ENCODE measurements around the gene RFTN1.

RFTN1 gene

GRCh38 chr3:16392717-16393116, 120.8 kb downstream of the RFTN1 start:
- Mint-ChIP-seq H3K27ac (no peak overlapping the region), H3K36me3 (peaks cover 4% of the 10 kb centered on the region), H3K27me3 (peaks cover 6% of the 10 kb centered on the region), H3K9me3 (no peaks in the 10 kb centered on the region), H3K4me3 (no peak overlapping the region), H3K4me1 (peaks cover 4% of the 10 kb centered on the region)
- ATAC-seq (ENCODE audit: low read depth) (no peak), DNase-seq (ENCODE audit: low spot score in 2 of 2) (no peak)

DNA sequence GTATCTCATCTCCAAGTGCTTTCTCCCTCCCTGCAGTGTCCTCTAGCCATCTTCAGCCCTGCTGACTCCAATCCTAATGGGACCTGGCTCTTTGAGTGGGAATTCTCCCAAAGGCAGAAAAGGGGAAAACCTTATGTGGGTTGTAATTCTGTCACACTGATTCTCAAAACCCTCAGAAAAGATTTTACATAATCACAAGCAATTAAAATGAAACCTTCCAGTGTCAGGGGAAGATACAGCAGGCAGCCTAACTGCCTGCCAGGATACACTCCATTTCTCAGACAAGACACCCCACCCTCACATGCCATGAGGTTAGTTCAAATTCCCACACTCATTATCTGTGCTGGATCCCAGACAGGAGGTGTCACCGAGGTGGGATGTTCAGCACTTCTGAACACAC, 121.4 kb downstream of the RFTN1 start:
- Mint-ChIP-seq H3K27ac (no peak overlapping the region), H3K27me3 (peaks cover 7% of the 10 kb centered on the region), H3K4me1 (peaks cover 6% of the 10 kb centered on the region), H3K4me3 (no peak overlapping the region), H3K36me3 (peaks cover 2% of the 10 kb centered on the region), H3K9me3 (no peaks in the 10 kb centered on the region)
- no peak for ATAC-seq (ENCODE audit: low read depth)
- DNase-seq (ENCODE audit: low spot score in 2 of 2), result no peak

DNA sequence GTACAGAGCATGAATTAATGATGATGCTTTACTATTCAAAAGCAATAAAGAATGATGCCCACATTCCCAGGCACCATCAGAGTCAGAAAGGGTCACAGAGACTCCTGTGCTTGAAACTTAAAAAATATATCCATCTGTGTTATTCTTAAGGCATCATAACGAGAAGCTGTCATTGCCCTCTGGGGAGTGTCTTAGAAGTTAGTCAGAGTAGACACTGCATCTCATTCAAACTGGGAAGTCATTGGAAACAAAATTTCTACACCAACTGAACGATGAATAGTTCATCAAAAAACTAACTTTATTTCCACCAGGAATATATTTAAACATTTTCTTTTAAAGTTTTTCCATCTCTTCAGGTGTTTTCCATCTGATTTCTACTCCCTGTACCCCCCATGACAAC, 122.9 kb downstream of the RFTN1 start:
- Mint-ChIP-seq H3K4me1 (peaks cover 6% of the 10 kb centered on the region), H3K9me3 (no peaks in the 10 kb centered on the region), H3K4me3 (no peak overlapping the region), H3K27ac (no peak overlapping the region), H3K27me3 (peaks cover 7% of the 10 kb centered on the region), H3K36me3 (no peaks in the 10 kb centered on the region)
- no peak for ATAC-seq (ENCODE audit: low read depth)
- no peak for DNase-seq (ENCODE audit: low spot score in 2 of 2)

DNA sequence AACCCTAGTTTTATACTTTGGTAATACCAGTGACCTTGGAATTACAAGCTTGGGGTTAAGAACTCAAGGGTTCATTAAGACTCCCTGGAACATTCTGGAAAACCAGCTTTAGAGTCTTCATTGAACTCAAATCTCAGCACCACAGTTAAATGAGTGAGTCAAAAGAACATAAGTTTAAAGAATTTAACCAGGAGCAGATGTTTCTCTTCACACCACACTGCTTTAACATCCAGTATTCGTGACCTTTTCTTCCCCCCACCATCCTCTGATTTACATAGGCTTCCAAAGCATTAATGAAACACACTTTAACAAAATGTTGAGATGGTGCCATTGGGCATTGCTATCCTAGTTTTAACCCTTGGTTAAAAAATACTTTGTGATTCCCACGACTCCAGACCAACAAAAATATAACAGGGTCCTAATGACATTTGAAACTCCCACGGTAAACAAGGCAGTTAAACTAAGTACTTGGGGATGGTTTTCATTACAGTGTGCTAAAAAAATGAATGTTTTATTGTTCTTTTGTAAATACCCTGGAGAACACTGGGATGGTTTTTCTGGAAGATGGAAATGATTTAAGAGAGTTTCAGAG, 124.6 kb downstream of the RFTN1 start:
- peaks cover 7% of the 10 kb centered on the region for H3K27me3 Mint-ChIP-seq
- no peak overlapping the region for H3K27ac Mint-ChIP-seq
- no peaks in the 10 kb centered on the region for H3K36me3 Mint-ChIP-seq
- no peak overlapping the region for H3K4me3 Mint-ChIP-seq
- H3K9me3 Mint-ChIP-seq, result no peaks in the 10 kb centered on the region
- no peak for DNase-seq (ENCODE audit: low spot score in 2 of 2)
- peaks cover 6% of the 10 kb centered on the region for H3K4me1 Mint-ChIP-seq
- ATAC-seq (ENCODE audit: low read depth), result no peak

DNA sequence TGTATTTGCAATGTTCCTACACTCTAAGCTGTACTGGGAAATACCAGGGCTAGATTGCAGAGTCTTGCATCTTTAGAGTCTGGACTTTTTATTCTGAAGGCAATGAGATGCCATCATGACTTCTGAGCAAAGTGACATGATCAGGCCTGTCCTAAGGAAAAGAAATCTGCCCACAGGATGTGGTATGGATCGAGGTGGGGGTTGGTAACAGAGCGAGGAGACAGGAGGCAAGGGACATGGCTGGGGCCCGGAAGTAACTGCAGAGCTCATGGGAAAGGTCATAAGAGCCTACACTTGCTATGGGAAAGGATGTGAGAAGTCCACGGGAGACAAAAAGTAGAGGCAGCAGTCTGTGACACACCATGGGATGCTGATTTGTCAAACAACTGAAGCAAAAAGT, 126.9 kb downstream of the RFTN1 start:
- Mint-ChIP-seq H3K4me1 (peaks cover 9% of the 10 kb centered on the region), H3K36me3 (no peaks in the 10 kb centered on the region), H3K27me3 (peaks cover 11% of the 10 kb centered on the region), H3K9me3 (no peaks in the 10 kb centered on the region), H3K4me3 (no peak overlapping the region), H3K27ac (no peak overlapping the region)
- DNase-seq (ENCODE audit: low spot score in 2 of 2), result no peak
- ATAC-seq (ENCODE audit: low read depth), result no peak

DNA sequence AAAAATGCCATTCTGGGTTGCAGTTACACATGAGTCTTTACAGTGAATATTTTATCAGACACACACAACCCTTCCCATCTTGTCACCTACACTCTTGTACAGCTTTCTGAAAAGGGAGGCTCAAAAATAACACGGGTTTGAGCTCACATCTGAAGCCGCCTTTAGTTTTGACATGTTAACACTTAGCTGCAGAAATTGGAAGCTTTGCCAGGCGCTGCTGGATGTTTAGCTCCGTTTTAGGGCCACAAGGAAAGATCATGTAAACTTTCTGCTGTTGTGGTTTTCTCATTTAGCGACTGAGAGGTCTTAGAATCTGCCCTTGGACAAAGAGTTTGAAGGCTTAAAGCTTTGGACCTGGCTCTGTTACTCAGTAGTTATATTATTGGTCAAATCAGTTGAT, 128.3 kb downstream of the RFTN1 start:
- Mint-ChIP-seq H3K4me1 (peaks cover 6% of the 10 kb centered on the region), H3K4me3 (no peak overlapping the region), H3K9me3 (no peaks in the 10 kb centered on the region), H3K27me3 (peaks cover 11% of the 10 kb centered on the region), H3K36me3 (no peaks in the 10 kb centered on the region), H3K27ac (no peak overlapping the region)
- DNase-seq (ENCODE audit: low spot score in 2 of 2) (no peak), ATAC-seq (ENCODE audit: low read depth) (no peak)

GRCh38 chr3:16383864-16384263, 129.6 kb downstream of the RFTN1 start:
- Mint-ChIP-seq H3K4me1 (peaks cover 6% of the 10 kb centered on the region), H3K27ac (no peak overlapping the region), H3K27me3 (peaks cover 11% of the 10 kb centered on the region), H3K9me3 (no peaks in the 10 kb centered on the region), H3K4me3 (no peak overlapping the region), H3K36me3 (no peaks in the 10 kb centered on the region)
- ATAC-seq (ENCODE audit: low read depth), result no peak
- no peak for DNase-seq (ENCODE audit: low spot score in 2 of 2)

GRCh38 chr3:16382845-16383244, 130.7 kb downstream of the RFTN1 start:
- ATAC-seq (ENCODE audit: low read depth) (no peak), DNase-seq (ENCODE audit: low spot score in 2 of 2) (no peak)
- peaks cover 10% of the 10 kb centered on the region for H3K27me3 Mint-ChIP-seq
- no peak overlapping the region for H3K4me3 Mint-ChIP-seq
- H3K36me3 Mint-ChIP-seq, result peaks cover 2% of the 10 kb centered on the region
- H3K27ac Mint-ChIP-seq, result no peak overlapping the region
- no peaks in the 10 kb centered on the region for H3K9me3 Mint-ChIP-seq
- peaks cover 10% of the 10 kb centered on the region for H3K4me1 Mint-ChIP-seq

GRCh38 chr3:16381426-16381825, 132.1 kb downstream of the RFTN1 start:
- Mint-ChIP-seq H3K27me3 (peaks cover 9% of the 10 kb centered on the region), H3K9me3 (no peaks in the 10 kb centered on the region), H3K4me1 (peaks cover 20% of the 10 kb centered on the region), H3K4me3 (no peak overlapping the region), H3K27ac (no peak overlapping the region), H3K36me3 (peaks cover 2% of the 10 kb centered on the region)
- no peak for DNase-seq (ENCODE audit: low spot score in 2 of 2)
- ATAC-seq (ENCODE audit: low read depth), result no peak

DNA sequence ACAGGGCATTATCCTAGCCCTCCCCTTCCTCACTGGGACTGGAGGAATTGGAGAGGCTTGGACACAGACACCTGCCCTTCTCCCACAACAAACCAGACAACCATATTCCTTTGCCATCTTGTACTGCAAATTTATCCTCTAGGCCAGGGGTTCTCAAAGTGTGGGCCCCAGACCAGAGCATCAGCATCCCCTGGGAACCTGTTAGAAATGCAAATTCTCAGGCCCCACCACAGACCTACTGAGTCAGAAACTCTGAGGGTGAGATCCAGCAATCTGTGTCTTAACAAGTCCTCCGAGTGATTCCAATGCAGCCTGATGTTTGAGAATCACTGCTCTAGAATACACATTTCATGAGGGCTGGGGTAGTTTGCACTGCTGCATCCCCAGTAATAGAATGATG, 133.1 kb downstream of the RFTN1 start:
- peaks cover 22% of the 10 kb centered on the region for H3K4me1 Mint-ChIP-seq
- peaks cover 9% of the 10 kb centered on the region for H3K27me3 Mint-ChIP-seq
- no peak overlapping the region for H3K27ac Mint-ChIP-seq
- no peak for DNase-seq (ENCODE audit: low spot score in 2 of 2)
- no peak overlapping the region for H3K4me3 Mint-ChIP-seq
- no peaks in the 10 kb centered on the region for H3K9me3 Mint-ChIP-seq
- no peak for ATAC-seq (ENCODE audit: low read depth)
- H3K36me3 Mint-ChIP-seq, result peaks cover 2% of the 10 kb centered on the region

DNA sequence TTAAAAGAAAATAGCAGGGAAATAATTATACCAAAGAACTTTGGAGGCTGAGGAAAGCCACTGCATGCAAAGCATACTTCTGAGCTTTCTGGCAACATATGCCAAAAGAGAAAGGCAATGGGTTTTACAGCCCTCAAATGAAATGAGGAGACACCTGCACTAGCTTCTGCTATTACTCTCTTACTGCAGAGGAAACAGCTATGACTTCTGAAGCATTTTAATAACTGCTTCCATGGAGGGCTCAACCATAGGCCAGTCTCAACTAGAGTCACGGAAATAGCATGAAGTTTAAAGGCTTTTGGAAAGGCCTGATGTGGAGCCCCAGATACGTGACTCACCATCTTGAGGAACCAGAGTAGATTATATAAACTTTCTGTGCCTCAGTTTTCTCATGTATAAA, 133.7 kb downstream of the RFTN1 start:
- Mint-ChIP-seq H3K36me3 (peaks cover 2% of the 10 kb centered on the region), H3K27me3 (peaks cover 10% of the 10 kb centered on the region), H3K4me1 (peaks cover 27% of the 10 kb centered on the region), H3K4me3 (no peak overlapping the region), H3K27ac (no peak overlapping the region), H3K9me3 (no peaks in the 10 kb centered on the region)
- DNase-seq (ENCODE audit: low spot score in 2 of 2) (no peak), ATAC-seq (ENCODE audit: low read depth) (peak; percentile 36)

- DNase-seq (ENCODE audit: low spot score in 2 of 2) (no peak), ATAC-seq (ENCODE audit: low read depth) (peak; percentile 21)
- no peak overlapping the region for H3K4me3 Mint-ChIP-seq
- H3K27ac Mint-ChIP-seq, result peak overlapping the region; percentile 33
- H3K36me3 Mint-ChIP-seq, result peaks cover 2% of the 10 kb centered on the region
- H3K9me3 Mint-ChIP-seq, result no peaks in the 10 kb centered on the region
- H3K27me3 Mint-ChIP-seq, result peaks cover 12% of the 10 kb centered on the region
- H3K4me1 Mint-ChIP-seq, result peaks cover 36% of the 10 kb centered on the region
Measured at GRCh38 chr3:16378920-16379319, 134.6 kb downstream of the RFTN1 start.

GRCh38 chr3:16378415-16378814, 135.1 kb downstream of the RFTN1 start:
- Mint-ChIP-seq H3K27ac (peak overlapping the region; percentile 33), H3K27me3 (peaks cover 15% of the 10 kb centered on the region), H3K36me3 (peaks cover 2% of the 10 kb centered on the region), H3K9me3 (no peaks in the 10 kb centered on the region), H3K4me1 (peaks cover 40% of the 10 kb centered on the region), H3K4me3 (no peak overlapping the region)
- no peak for ATAC-seq (ENCODE audit: low read depth)
- no peak for DNase-seq (ENCODE audit: low spot score in 2 of 2)

DNA sequence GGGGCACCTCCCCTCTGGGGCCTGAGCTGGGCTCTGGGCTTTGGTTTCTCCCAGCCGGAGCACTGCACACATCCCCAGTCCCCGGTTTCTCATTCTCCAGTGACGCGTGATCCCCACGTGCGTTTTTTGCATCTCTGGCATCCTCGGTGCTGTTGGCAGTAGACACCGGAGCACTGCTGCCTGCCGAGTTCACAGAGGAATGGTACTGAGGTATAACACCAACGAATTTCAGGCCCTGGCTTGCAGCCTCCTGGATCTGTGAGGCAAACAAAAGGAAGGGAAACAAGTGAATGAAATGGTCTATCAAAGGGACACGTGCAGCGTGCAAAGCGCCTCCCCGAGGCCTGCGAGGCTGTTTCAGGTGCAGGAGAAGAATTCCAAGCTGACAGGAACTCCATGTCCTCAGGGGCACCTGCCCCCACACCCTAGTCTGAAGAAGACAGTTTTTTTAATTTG, 135.6 kb downstream of the RFTN1 start:
- Mint-ChIP-seq H3K4me3 (no peak overlapping the region), H3K4me1 (peaks cover 42% of the 10 kb centered on the region), H3K27ac (peak overlapping the region; percentile 33), H3K9me3 (no peaks in the 10 kb centered on the region), H3K27me3 (peaks cover 16% of the 10 kb centered on the region), H3K36me3 (peaks cover 2% of the 10 kb centered on the region)
- DNase-seq (ENCODE audit: low spot score in 2 of 2), result no peak
- ATAC-seq (ENCODE audit: low read depth), result no peak

DNA sequence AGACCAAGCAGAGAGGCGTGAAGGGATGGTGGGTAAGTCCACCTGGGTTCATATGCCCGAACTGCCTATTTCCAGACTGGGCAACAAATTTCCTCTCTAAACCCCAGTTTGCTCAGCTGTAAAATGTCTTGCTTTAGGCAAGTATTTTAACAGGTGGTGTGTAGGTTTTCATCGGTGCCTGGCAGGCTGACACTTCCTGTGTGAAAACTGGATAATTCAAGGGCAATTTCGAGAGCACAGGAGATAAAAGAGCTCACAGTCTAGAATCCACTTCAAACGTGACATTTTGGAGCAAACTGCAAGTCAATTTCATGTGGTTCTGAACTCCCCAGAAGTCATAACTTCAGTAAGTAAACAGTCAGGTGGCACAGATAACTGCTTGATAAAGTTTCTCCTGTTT, 136.3 kb downstream of the RFTN1 start:
- Mint-ChIP-seq H3K36me3 (peaks cover 2% of the 10 kb centered on the region), H3K4me3 (no peak overlapping the region)

More for the DNA sequence above, 136.3 kb downstream of the RFTN1 start:
- no peaks in the 10 kb centered on the region for H3K9me3 Mint-ChIP-seq
- DNase-seq (ENCODE audit: low spot score in 2 of 2) (no peak), ATAC-seq (ENCODE audit: low read depth) (peak; percentile 7)
- H3K27ac Mint-ChIP-seq, result no peak overlapping the region
- peaks cover 48% of the 10 kb centered on the region for H3K4me1 Mint-ChIP-seq
- peaks cover 16% of the 10 kb centered on the region for H3K27me3 Mint-ChIP-seq
